Tongue (tissue), 2 donors: ENCODE measurements around the gene SLC66A1. TPM values are rescaled to one million over a fixed set of nuclear protein-coding genes. Genes with fewer than 3 reads are reported as not detected.
"Not testable (repeated sequence)": the region's sequence is repeated elsewhere in the genome, so short reads cannot be mapped to it uniquely, and the experiment has no call there.

Experiments used
- DNase-seq: peaks from one replicate; pipeline ENCODE4 v3.0.0-alpha.2; 2015
- total RNA-seq: library from RNA; depleted of rRNA; stranded (reverse); fragments of >200 nt; gene quantifications from one replicate; pipeline ENCODE4 v1.2.3, GENCODE V29; 2014

SLC66A1 gene, protein sequence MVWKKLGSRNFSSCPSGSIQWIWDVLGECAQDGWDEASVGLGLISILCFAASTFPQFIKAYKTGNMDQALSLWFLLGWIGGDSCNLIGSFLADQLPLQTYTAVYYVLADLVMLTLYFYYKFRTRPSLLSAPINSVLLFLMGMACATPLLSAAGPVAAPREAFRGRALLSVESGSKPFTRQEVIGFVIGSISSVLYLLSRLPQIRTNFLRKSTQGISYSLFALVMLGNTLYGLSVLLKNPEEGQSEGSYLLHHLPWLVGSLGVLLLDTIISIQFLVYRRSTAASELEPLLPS
- 8.6 TPM for total RNA-seq

- peak; percentile 97 for DNase-seq
These were observed at the start of gene SLC66A1, which contains the start of gene AKR7A2 for GRCh38 chr1:19311931-19312781. Gene SLC66A1 (plus strand): TSS chr1:19312326. CDS start chr1:19317678, 5,352 bp downstream. Gene AKR7A2 (minus strand): TSS chr1:19312144. CDS start chr1:19312124, 20 bp downstream.

GRCh38 chr1:19262744-19263143, 49.4 kb upstream of the SLC66A1 start:
- DNase-seq = no peak

DNA sequence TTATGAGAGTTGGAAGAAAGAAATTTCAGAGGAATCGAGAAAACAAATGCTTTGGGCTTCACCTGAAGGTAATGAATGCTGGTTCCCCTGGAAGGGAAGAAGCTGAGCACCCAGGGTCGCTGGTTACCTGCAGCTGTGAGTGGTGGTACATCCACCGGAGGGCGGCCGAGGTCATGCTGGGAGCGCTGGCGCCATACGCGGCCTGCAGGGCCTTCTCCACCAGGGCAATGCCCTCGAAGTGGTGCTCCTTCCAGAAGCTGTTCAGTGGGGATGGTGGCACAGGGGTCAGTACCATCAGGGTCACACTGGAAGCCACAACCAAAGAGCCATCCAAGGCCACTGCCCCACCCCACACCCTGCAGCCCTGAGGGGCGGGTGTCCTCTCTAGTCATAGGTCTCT, 43.7 kb upstream of the SLC66A1 start:
- no peak for DNase-seq

GRCh38 chr1:19269427-19270342, 42.4 kb upstream of the SLC66A1 start:
- not testable (repeated sequence) for DNase-seq

DNA sequence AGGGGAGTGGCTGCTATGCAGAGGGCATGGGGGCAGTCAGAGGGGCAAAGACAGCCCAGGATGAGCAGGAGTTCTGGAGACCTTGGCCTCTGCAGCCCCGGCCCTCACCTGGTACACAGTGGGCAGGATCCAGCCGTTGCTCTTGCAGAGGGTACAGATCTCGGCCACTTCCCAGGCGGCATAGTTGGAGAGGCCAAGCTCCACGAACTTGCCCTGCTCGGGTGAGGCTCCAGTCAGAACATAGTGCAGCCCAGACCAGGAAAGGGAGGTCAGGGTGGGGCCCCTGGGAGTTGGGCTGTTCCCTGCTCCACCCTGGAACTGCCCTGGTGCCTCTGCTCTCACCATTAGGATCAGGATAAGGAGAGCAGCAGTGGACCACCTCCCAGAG, 41.8 kb upstream of the SLC66A1 start:
- not testable (repeated sequence) for DNase-seq

GRCh38 chr1:19272064-19272463, 40.1 kb upstream of the SLC66A1 start:
- DNase-seq = no peak

GRCh38 chr1:19273106-19273843, 38.9 kb upstream of the SLC66A1 start:
- DNase-seq = no peak

- not testable (repeated sequence) for DNase-seq
These were observed 38.1 kb upstream of the SLC66A1 start for GRCh38 chr1:19273844-19274531.

DNA sequence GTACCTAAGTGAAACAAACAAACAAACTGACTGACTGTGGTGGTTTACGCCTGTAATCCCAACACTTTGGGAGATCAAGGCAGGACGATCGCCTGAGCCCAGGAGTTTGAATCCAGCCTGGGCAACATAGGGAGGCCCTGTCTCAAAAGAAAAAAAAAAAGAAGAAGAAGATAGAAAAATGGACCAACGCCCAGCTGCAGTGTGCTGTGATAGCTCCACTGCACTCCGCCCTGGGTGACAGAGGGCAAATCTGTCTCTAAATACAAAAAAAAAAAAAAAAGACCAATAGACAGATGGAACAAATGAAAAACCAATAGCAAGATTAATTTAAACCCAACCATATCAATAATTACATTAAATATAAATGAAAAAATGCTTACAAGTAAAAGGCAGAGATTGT, 37.5 kb upstream of the SLC66A1 start:
- DNase-seq = no peak

DNA sequence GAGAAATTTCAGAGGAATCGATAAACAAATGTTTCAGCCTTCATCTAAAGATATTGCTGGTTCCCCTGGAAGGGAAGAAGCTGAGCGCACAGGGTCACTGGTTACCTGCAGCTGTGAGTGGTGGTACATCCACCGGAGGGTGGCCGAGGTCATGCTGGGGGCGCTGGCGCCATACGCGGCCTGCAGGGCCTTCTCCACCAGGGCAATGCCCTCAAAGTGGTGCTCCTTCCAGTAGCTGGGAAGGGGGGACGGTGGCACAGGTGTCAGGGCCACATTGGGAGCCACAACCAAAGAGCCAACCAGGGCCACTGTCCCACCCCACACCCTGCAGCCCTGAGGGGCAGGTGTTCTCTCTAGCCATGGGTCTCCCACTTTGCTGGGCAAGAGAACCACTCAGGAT, 28.2 kb upstream of the SLC66A1 start:
- DNase-seq = no peak

GRCh38 chr1:19284881-19285280, 27.2 kb upstream of the SLC66A1 start:
- no peak for DNase-seq

GRCh38 chr1:19285366-19285765, 26.8 kb upstream of the SLC66A1 start:
- DNase-seq = not testable (repeated sequence)

DNA sequence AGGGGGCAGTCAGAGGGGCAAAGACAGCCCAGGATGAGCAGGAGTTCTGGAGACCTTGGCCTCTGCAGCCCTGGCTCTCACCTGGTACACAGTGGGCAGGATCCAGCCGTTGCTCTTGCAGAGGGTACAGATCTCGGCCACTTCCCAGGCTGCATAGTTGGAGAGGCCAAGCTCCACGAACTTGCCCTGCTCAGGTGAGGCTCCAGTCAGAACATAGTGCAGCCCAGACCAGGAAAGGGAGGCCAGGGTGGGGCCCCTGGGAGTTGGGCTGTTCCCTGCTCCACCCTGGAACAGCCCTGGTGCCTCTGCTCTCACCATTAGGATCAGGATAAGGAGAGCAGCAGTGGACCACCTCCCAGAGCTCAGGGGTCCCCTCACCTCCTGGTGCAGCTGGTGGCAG, 26.3 kb upstream of the SLC66A1 start:
- not testable (repeated sequence) for DNase-seq

- DNase-seq = no peak
These were observed 24.5 kb upstream of the SLC66A1 start for GRCh38 chr1:19287436-19288185.

GRCh38 chr1:19288324-19289241, 23.5 kb upstream of the SLC66A1 start, which contains the start of gene AKR7A3:
Gene AKR7A3 (minus strand): TSS chr1:19288770. CDS start chr1:19288709, 61 bp downstream.
- peak; percentile 47 for DNase-seq

DNA sequence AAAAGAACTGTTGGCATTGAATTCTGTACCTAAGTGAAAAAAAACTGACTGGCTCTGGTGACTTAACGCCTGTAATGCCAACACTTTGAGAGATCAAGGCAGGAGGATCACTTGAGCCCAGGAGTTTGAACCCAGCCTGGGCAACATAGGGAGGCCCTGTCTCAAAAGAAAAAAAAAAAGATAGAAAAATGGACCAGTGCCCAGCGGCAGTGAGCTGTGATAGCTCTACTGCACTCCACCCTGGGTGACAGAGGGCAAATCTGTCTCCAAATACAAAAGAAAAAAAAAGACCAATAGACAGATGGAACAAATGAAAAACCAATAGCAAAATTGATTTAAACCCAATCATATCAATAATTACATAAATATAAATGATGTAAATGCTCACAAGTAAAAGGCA, 22.9 kb upstream of the SLC66A1 start:
- no peak for DNase-seq

DNA sequence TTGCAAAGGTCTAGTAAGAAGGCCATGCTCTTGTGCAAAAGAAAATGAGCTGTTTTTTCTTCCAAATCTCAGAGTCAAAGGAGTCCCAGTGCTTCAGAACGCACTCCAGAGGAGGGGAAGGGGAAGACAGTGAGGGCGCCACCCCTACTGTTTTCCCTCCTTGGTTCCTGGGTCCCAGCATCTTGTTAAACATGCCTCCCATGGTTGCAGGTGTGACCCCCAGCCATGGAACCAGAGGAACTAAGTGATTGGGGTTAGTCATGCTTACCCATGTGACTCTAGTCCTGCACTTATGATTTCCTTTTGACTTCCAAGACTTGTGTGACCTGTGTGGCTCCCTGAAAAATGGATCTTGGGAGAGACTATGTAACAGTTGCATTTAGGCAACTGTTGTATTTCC, 17.5 kb upstream of the SLC66A1 start:
- DNase-seq = no peak

DNA sequence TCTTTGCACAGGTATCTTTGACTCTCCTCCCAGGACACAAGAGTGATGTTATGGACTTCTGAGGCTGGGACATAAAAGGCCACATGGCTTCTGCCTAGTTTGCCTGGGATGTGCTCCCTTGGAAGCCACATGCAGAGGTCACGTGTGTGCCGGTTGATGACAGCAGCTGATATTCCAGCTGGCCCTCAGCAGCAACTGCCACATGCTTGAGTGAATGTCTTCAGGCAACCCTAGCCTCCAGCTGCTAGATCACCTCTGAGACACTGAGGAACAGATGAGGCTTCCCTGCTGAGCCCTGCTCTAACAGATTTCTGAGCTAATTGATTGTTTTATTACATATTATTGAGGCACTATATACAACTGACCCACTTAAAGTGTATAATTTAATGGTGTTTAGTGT, 11.9 kb upstream of the SLC66A1 start:
- no peak for DNase-seq

- not testable (repeated sequence) for DNase-seq
These were observed 8.0 kb upstream of the SLC66A1 start for GRCh38 chr1:19304081-19304480.
